Hepatocyte (in vitro differentiated cells): Measurements from ENCODE around the gene NAA38. TPM values are rescaled to one million over a fixed set of nuclear protein-coding genes. Genes with fewer than 3 reads are reported as not detected.

Source experiments
- DNase-seq: peaks from one replicate; pipeline ENCODE4 v3.0.0-alpha.2; 2016; ENCODE audit warnings: low spot score
- H2AFZ ChIP-seq: fragments of 200-600 bp; sonication (generic); 2 replicates; pipeline ENCODE4 v1.6.0; 2016; ENCODE audit warnings: antibody characterized with exemption, mild to moderate bottlenecking
- H3K27ac ChIP-seq: fragments of 200-600 bp; sonication (generic); 2 replicates; pipeline ENCODE4 v1.5.1; 2016; ENCODE audit warnings: mild to moderate bottlenecking
- H3K27me3 ChIP-seq: fragments of 200-600 bp; sonication (generic); 2 replicates; pipeline ENCODE4 v1.6.1; 2016
- H3K36me3 ChIP-seq: fragments of 200-600 bp; sonication (generic); replicated peaks from 2 replicates; pipeline ENCODE4 v1.5.1; 2016; ENCODE audit warnings: low read depth; ENCODE audit not compliant: insufficient read depth
- H3K4me1 ChIP-seq: fragments of 200-600 bp; sonication (generic); 2 replicates; pipeline ENCODE4 v1.5.1; 2016; ENCODE audit warnings: mild to moderate bottlenecking, moderate library complexity; ENCODE audit not compliant: insufficient read depth
- H3K4me2 ChIP-seq: fragments of 200-600 bp; sonication (generic); 2 replicates; pipeline ENCODE4 v1.6.0; 2016
- H3K4me3 ChIP-seq: fragments of 200-600 bp; sonication (generic); 2 replicates; pipeline ENCODE4 v1.5.1; 2016; ENCODE audit warnings: mild to moderate bottlenecking
- H3K79me2 ChIP-seq: fragments of 200-600 bp; sonication (generic); 2 replicates; pipeline ENCODE4 v1.6.0; 2017; ENCODE audit warnings: mild to moderate bottlenecking
- H3K9me2 ChIP-seq: fragments of 200-600 bp; sonication (generic); replicated peaks from 2 replicates; pipeline ENCODE4 v1.6.0; 2017; ENCODE audit warnings: mild to moderate bottlenecking; ENCODE audit not compliant: insufficient read depth
- H3K9me3 ChIP-seq: fragments of 200-600 bp; sonication (generic); 2 replicates; pipeline ENCODE4 v1.5.1; 2016; ENCODE audit warnings: low read depth, mild to moderate bottlenecking
- H4K20me1 ChIP-seq: fragments of 200-600 bp; sonication (generic); 2 replicates; pipeline ENCODE4 v1.6.0; 2016; ENCODE audit warnings: mild to moderate bottlenecking; ENCODE audit not compliant: insufficient read depth, poor library complexity, severe bottlenecking
- CTCF ChIP-seq: fragments of 200-600 bp; sonication (generic); IDR thresholded peaks from 2 replicates; pipeline ENCODE4 v1.5.1; 2016; ENCODE audit warnings: antibody characterized with exemption, mild to moderate bottlenecking; ENCODE audit not compliant: poor library complexity
- EZH2 ChIP-seq: fragments of 200-600 bp; sonication (generic); IDR thresholded peaks from 2 replicates; pipeline ENCODE4 v1.6.1; 2016; ENCODE audit warnings: antibody characterized with exemption, mild to moderate bottlenecking, borderline replicate concordance
- EZH2phosphoT487 ChIP-seq: fragments of 200-600 bp; sonication (generic); IDR thresholded peaks from one replicate; pipeline ENCODE4 v1.6.1; 2018; ENCODE audit warnings: antibody characterized with exemption, mild to moderate bottlenecking, low read depth, moderate library complexity; ENCODE audit not compliant: unreplicated experiment, severe bottlenecking
- WGBS: methylation state at CpG from one replicate; pipeline ENCODE4 v1.1.6; 2016; ENCODE audit warnings: low lambda C conversion rate; ENCODE audit errors: missing lambda C conversion rate; 5-methylcytosine and 5-hydroxymethylcytosine counted together
- polyA plus RNA-seq: library from polyadenylated mRNA; unstranded; fragments of >200 nt; fragmentation: Nextera tagmentation; extraction: Ambion mirVana; gene quantifications from 2 replicates; pipeline ENCODE4 v1.2.1, GENCODE V29; 2016
- total RNA-seq: library from RNA; depleted of rRNA; stranded (reverse); fragments of >200 nt; gene quantifications from 2 replicates; pipeline ENCODE4 v1.2.3, GENCODE V29; 2014

Gene NAA38
- total and polyA plus RNA-seq, 2 experiments from 2014 or later: 66.0 to 147 TPM

DNA sequence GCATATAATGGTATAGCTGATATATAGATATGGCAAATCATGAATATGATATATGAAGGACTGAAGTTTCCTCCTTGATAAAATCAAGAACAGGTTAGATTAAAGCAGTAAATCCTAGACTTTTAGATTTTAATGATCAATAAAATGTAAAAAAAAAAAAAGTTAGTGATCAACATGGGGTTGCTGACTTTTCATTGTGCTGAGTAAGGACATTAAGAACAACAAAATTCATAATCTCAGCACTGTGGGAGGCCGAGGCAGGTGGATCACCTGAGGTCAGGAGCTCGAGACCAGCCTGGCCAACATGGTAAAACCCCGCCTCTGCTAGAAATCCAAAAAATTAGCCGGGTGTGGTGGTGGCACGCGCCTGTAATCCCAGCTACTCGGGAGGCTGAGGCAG lies 20.9 kb upstream of the NAA38 start:
- no peak overlapping the region for H3K4me3 ChIP-seq
- WGBS: 95% methylated on average over 7 of the region's 7 CpGs
- DNase-seq: no peak
- H3K9me3 ChIP-seq: no peaks in the 10 kb centered on the region
- no peaks in the 10 kb centered on the region for H3K27me3 ChIP-seq
- no peaks in the 10 kb centered on the region for H4K20me1 ChIP-seq
- no peak overlapping the region for H2AFZ ChIP-seq
- no peak overlapping the region for H3K27ac ChIP-seq
- H3K4me2 ChIP-seq: no peak overlapping the region
- TF ChIP-seq EZH2 (no peak), CTCF (no peak), EZH2phosphoT487 (no peak)
- H3K9me2 ChIP-seq: no peaks in the 10 kb centered on the region
- peaks cover 31% of the 10 kb centered on the region for H3K4me1 ChIP-seq
- H3K79me2 ChIP-seq: peaks cover 26% of the 10 kb centered on the region
- no peaks in the 10 kb centered on the region for H3K36me3 ChIP-seq

- Histone ChIP-seq H3K36me3 (no peaks in the 10 kb centered on the region), H3K4me3 (no peak overlapping the region), H4K20me1 (no peaks in the 10 kb centered on the region), H3K9me3 (no peaks in the 10 kb centered on the region), H2AFZ (no peak overlapping the region), H3K79me2 (peaks cover 19% of the 10 kb centered on the region), H3K4me1 (peaks cover 8% of the 10 kb centered on the region), H3K4me2 (no peak overlapping the region), H3K27ac (no peak overlapping the region), H3K27me3 (no peaks in the 10 kb centered on the region), H3K9me2 (no peaks in the 10 kb centered on the region)
- 100% methylated on average over 2 of the region's 2 CpGs for WGBS
- TF ChIP-seq CTCF: no peak
- DNase-seq: no peak
These were observed 18.5 kb upstream of the NAA38 start for GRCh38 chr17:7875804-7876370.

- DNase-seq: no peak
- TF ChIP-seq CTCF: no peak
- TF ChIP-seq EZH2: no peak
- no peak for TF ChIP-seq EZH2phosphoT487
- no peaks in the 10 kb centered on the region for H3K27me3 ChIP-seq
- no peaks in the 10 kb centered on the region for H4K20me1 ChIP-seq
- no peaks in the 10 kb centered on the region for H3K36me3 ChIP-seq
- no peak overlapping the region for H3K4me2 ChIP-seq
- no peaks in the 10 kb centered on the region for H3K4me1 ChIP-seq
- H3K9me2 ChIP-seq: no peaks in the 10 kb centered on the region
- H3K9me3 ChIP-seq: no peaks in the 10 kb centered on the region
- H3K27ac ChIP-seq: no peak overlapping the region
- H2AFZ ChIP-seq: no peak overlapping the region
- WGBS: 53% methylated on average over 4 of the region's 4 CpGs
- H3K79me2 ChIP-seq: peaks cover 11% of the 10 kb centered on the region
- H3K4me3 ChIP-seq: no peak overlapping the region
These were observed 15.7 kb upstream of the NAA38 start for GRCh38 chr17:7873051-7873450.

DNA sequence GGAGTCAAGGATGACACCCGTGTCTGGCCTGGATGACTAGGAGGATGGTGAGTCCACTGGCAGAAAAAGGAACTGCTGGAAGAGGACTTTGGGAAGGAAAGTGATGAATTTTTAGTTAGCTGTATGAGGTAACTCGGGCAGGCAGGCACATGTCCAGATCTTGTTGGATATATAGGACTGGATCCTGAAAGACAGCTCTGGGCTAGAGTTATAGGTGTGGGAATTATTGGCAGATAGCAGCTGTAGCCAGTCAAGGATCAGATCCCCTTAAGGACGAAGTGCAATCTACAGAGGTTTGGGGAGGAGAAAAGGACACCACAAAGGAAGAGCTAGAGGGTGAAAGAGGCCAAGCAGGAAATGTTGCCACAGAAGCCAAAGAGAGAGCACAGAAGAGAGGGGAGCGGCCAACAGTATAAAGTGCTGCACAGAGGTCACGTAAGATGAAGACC lies 10.5 kb upstream of the NAA38 start:
- H3K79me2 ChIP-seq: peaks cover 25% of the 10 kb centered on the region
- WGBS: 88% methylated on average over 5 of the region's 5 CpGs

More for the DNA sequence above, 10.5 kb upstream of the NAA38 start:
- H4K20me1 ChIP-seq: no peaks in the 10 kb centered on the region
- H3K4me2 ChIP-seq: no peak overlapping the region
- no peak for DNase-seq
- H2AFZ ChIP-seq: no peak overlapping the region
- H3K27ac ChIP-seq: no peak overlapping the region
- no peak for TF ChIP-seq EZH2phosphoT487
- no peak for TF ChIP-seq CTCF
- TF ChIP-seq EZH2: no peak
- H3K9me2 ChIP-seq: no peaks in the 10 kb centered on the region
- no peak overlapping the region for H3K4me3 ChIP-seq
- no peaks in the 10 kb centered on the region for H3K9me3 ChIP-seq
- no peaks in the 10 kb centered on the region for H3K27me3 ChIP-seq
- no peaks in the 10 kb centered on the region for H3K36me3 ChIP-seq
- peaks cover 3% of the 10 kb centered on the region for H3K4me1 ChIP-seq
